Measurements from ENCODE around the gene MITD1. TPM values are rescaled to one million over a fixed set of nuclear protein-coding genes. Genes with fewer than 3 reads are reported as not detected.

MITD1 gene
- total and polyA plus RNA-seq, 2 of the 8 experiments (the other 6 are each of a cell fraction or from before 2014, with no cell fraction given): 15.2 to 31.7 TPM

GRCh38 chr2:99166218-99166617 is 14.6 kb downstream of the MITD1 start (continued):
- no peak for TF ChIP-seq CHD7 (IDR thresholded peaks at IDR 0.05; ENCODE audit: insufficient replicate concordance, low read length)
- TF ChIP-seq TBP (IDR thresholded peaks at IDR 0.05; ENCODE audit: low read depth, low read length): no peak
- no peak for TF ChIP-seq SIX5 (IDR thresholded peaks at IDR 0.05; ENCODE audit: low read depth, low read length)
- TF ChIP-seq KDM4A (IDR thresholded peaks at IDR 0.05; ENCODE audit: low read depth, low read length, severe bottlenecking): no peak
- no peak for TF ChIP-seq ZNF274 (IDR thresholded peaks at IDR 0.05; ENCODE audit: borderline replicate concordance, extremely low read depth, low read length)
- no peak for TF ChIP-seq SUZ12 (IDR thresholded peaks at IDR 0.05; ENCODE audit: low read length)
- TF ChIP-seq NRF1 (IDR thresholded peaks at IDR 0.05; ENCODE audit: low read depth, low read length): no peak
- TF ChIP-seq CEBPB (IDR thresholded peaks at IDR 0.05; ENCODE audit: low read depth, low read length): no peak
- TF ChIP-seq ATF3 (IDR thresholded peaks at IDR 0.05; ENCODE audit: insufficient read depth, low read depth, low read length): no peak
- no peak for TF ChIP-seq MAFK (IDR thresholded peaks at IDR 0.05; ENCODE audit: low read depth, low read length)
